ENCODE data around the gene PRSS37.
A peak's percentile ranks its signal among the peaks of the same experiment; 100 is the strongest.

Gene PRSS37

GRCh38 chr7:141841385-141841784, at the start of gene PRSS37:
Gene PRSS37, minus strand, starts transcription at chr7:141841485. Its CDS starts 436 bp downstream, at chr7:141841049.
- Histone ChIP-seq H3K36me3 (ENCODE audit: insufficient read depth, low read length) (no peaks in the 10 kb centered on the region), H2AFZ (ENCODE audit: low read length, unreplicated experiment) (no peak within 1 kb of the TSS)

GRCh38 chr7:141889321-141889720, 48.0 kb upstream of the PRSS37 start:
- no peaks in the 10 kb centered on the region for H3K4me1 ChIP-seq (ENCODE audit: control insufficient read depth, insufficient read depth, low read length, unreplicated experiment)
- H3K36me3 ChIP-seq (ENCODE audit: insufficient read depth, low read length) = no peaks in the 10 kb centered on the region
- H3K4me3 ChIP-seq (ENCODE audit: low read depth, low read length) = no peak overlapping the region
- H3K79me2 ChIP-seq (ENCODE audit: control insufficient read depth, insufficient read depth, low read length, unreplicated experiment) = no peaks in the 10 kb centered on the region
- H3K27me3 ChIP-seq (ENCODE audit: insufficient read depth, low read length) = no peaks in the 10 kb centered on the region
- H3K27ac ChIP-seq (ENCODE audit: low read depth, low read length) = no peak overlapping the region
- no peak overlapping the region for H2AFZ ChIP-seq (ENCODE audit: low read length, unreplicated experiment)

More at GRCh38 chr7:141841385-141841784, at the start of gene PRSS37:
- H3K27ac ChIP-seq (ENCODE audit: low read depth, low read length) = no peak within 1 kb of the TSS
- H3K79me2 ChIP-seq (ENCODE audit: control insufficient read depth, insufficient read depth, low read length, unreplicated experiment) = no peaks in the 10 kb centered on the region
- no peaks in the 10 kb centered on the region for H3K4me1 ChIP-seq (ENCODE audit: control insufficient read depth, insufficient read depth, low read length, unreplicated experiment)
- H3K4me3 ChIP-seq (ENCODE audit: low read depth, low read length) = no peak within 1 kb of the TSS
- H3K27me3 ChIP-seq (ENCODE audit: insufficient read depth, low read length) = no peaks in the 10 kb centered on the region

GRCh38 chr7:141884539-141885225, 43.4 kb upstream of the PRSS37 start:
- H3K4me3 ChIP-seq (ENCODE audit: low read depth, low read length) = no peak overlapping the region
- no peaks in the 10 kb centered on the region for H3K79me2 ChIP-seq (ENCODE audit: control insufficient read depth, insufficient read depth, low read length, unreplicated experiment)

GRCh38 chr7:141880960-141881359, 39.7 kb upstream of the PRSS37 start:
- Histone ChIP-seq H3K27me3 (ENCODE audit: insufficient read depth, low read length) (peaks cover 4% of the 10 kb centered on the region), H3K4me1 (ENCODE audit: control insufficient read depth, insufficient read depth, low read length, unreplicated experiment) (no peaks in the 10 kb centered on the region), H2AFZ (ENCODE audit: low read length, unreplicated experiment) (no peak overlapping the region), H3K36me3 (ENCODE audit: insufficient read depth, low read length) (no peaks in the 10 kb centered on the region), H3K4me3 (ENCODE audit: low read depth, low read length) (no peak overlapping the region), H3K79me2 (ENCODE audit: control insufficient read depth, insufficient read depth, low read length, unreplicated experiment) (no peaks in the 10 kb centered on the region), H3K27ac (ENCODE audit: low read depth, low read length) (no peak overlapping the region)

More at GRCh38 chr7:141884539-141885225, 43.4 kb upstream of the PRSS37 start:
- H3K36me3 ChIP-seq (ENCODE audit: insufficient read depth, low read length) = no peaks in the 10 kb centered on the region
- no peaks in the 10 kb centered on the region for H3K4me1 ChIP-seq (ENCODE audit: control insufficient read depth, insufficient read depth, low read length, unreplicated experiment)
- H2AFZ ChIP-seq (ENCODE audit: low read length, unreplicated experiment) = no peak overlapping the region
- no peaks in the 10 kb centered on the region for H3K27me3 ChIP-seq (ENCODE audit: insufficient read depth, low read length)
- H3K27ac ChIP-seq (ENCODE audit: low read depth, low read length) = no peak overlapping the region

GRCh38 chr7:141877365-141877764, 36.1 kb upstream of the PRSS37 start:
- Histone ChIP-seq H3K36me3 (ENCODE audit: insufficient read depth, low read length) (no peaks in the 10 kb centered on the region), H3K4me1 (ENCODE audit: control insufficient read depth, insufficient read depth, low read length, unreplicated experiment) (no peaks in the 10 kb centered on the region), H3K27me3 (ENCODE audit: insufficient read depth, low read length) (peaks cover 4% of the 10 kb centered on the region), H3K4me3 (ENCODE audit: low read depth, low read length) (no peak overlapping the region), H3K79me2 (ENCODE audit: control insufficient read depth, insufficient read depth, low read length, unreplicated experiment) (no peaks in the 10 kb centered on the region), H2AFZ (ENCODE audit: low read length, unreplicated experiment) (no peak overlapping the region), H3K27ac (ENCODE audit: low read depth, low read length) (no peak overlapping the region)

- Histone ChIP-seq H2AFZ (ENCODE audit: low read length, unreplicated experiment) (no peak overlapping the region), H3K27me3 (ENCODE audit: insufficient read depth, low read length) (peaks cover 4% of the 10 kb centered on the region), H3K4me1 (ENCODE audit: control insufficient read depth, insufficient read depth, low read length, unreplicated experiment) (no peaks in the 10 kb centered on the region), H3K36me3 (ENCODE audit: insufficient read depth, low read length) (no peaks in the 10 kb centered on the region), H3K4me3 (ENCODE audit: low read depth, low read length) (no peak overlapping the region), H3K27ac (ENCODE audit: low read depth, low read length) (no peak overlapping the region), H3K79me2 (ENCODE audit: control insufficient read depth, insufficient read depth, low read length, unreplicated experiment) (no peaks in the 10 kb centered on the region)
Observed at GRCh38 chr7:141876371-141876770, 35.1 kb upstream of the PRSS37 start.

- Histone ChIP-seq H3K4me3 (ENCODE audit: low read depth, low read length) (no peak overlapping the region), H3K27me3 (ENCODE audit: insufficient read depth, low read length) (peaks cover 4% of the 10 kb centered on the region), H3K79me2 (ENCODE audit: control insufficient read depth, insufficient read depth, low read length, unreplicated experiment) (no peaks in the 10 kb centered on the region), H2AFZ (ENCODE audit: low read length, unreplicated experiment) (no peak overlapping the region), H3K4me1 (ENCODE audit: control insufficient read depth, insufficient read depth, low read length, unreplicated experiment) (no peaks in the 10 kb centered on the region), H3K36me3 (ENCODE audit: insufficient read depth, low read length) (no peaks in the 10 kb centered on the region), H3K27ac (ENCODE audit: low read depth, low read length) (no peak overlapping the region)
Observed at GRCh38 chr7:141875453-141875852, 34.2 kb upstream of the PRSS37 start.

GRCh38 chr7:141874787-141875186, 33.5 kb upstream of the PRSS37 start:
- Histone ChIP-seq H3K4me3 (ENCODE audit: low read depth, low read length) (no peak overlapping the region), H3K4me1 (ENCODE audit: control insufficient read depth, insufficient read depth, low read length, unreplicated experiment) (no peaks in the 10 kb centered on the region), H3K36me3 (ENCODE audit: insufficient read depth, low read length) (no peaks in the 10 kb centered on the region), H3K27me3 (ENCODE audit: insufficient read depth, low read length) (peaks cover 4% of the 10 kb centered on the region), H3K79me2 (ENCODE audit: control insufficient read depth, insufficient read depth, low read length, unreplicated experiment) (no peaks in the 10 kb centered on the region), H2AFZ (ENCODE audit: low read length, unreplicated experiment) (no peak overlapping the region), H3K27ac (ENCODE audit: low read depth, low read length) (no peak overlapping the region)

- no peak overlapping the region for H3K4me3 ChIP-seq (ENCODE audit: low read depth, low read length)
- no peaks in the 10 kb centered on the region for H3K4me1 ChIP-seq (ENCODE audit: control insufficient read depth, insufficient read depth, low read length, unreplicated experiment)
- no peaks in the 10 kb centered on the region for H3K79me2 ChIP-seq (ENCODE audit: control insufficient read depth, insufficient read depth, low read length, unreplicated experiment)
- H3K27me3 ChIP-seq (ENCODE audit: insufficient read depth, low read length) = no peaks in the 10 kb centered on the region
- no peak overlapping the region for H2AFZ ChIP-seq (ENCODE audit: low read length, unreplicated experiment)
- no peak overlapping the region for H3K27ac ChIP-seq (ENCODE audit: low read depth, low read length)
- no peaks in the 10 kb centered on the region for H3K36me3 ChIP-seq (ENCODE audit: insufficient read depth, low read length)
Observed at GRCh38 chr7:141872931-141873330, 31.6 kb upstream of the PRSS37 start.

- Histone ChIP-seq H3K4me3 (ENCODE audit: low read depth, low read length) (no peak overlapping the region), H3K27me3 (ENCODE audit: insufficient read depth, low read length) (no peaks in the 10 kb centered on the region), H3K36me3 (ENCODE audit: insufficient read depth, low read length) (no peaks in the 10 kb centered on the region), H3K4me1 (ENCODE audit: control insufficient read depth, insufficient read depth, low read length, unreplicated experiment) (peaks cover 6% of the 10 kb centered on the region), H3K27ac (ENCODE audit: low read depth, low read length) (no peak overlapping the region), H3K79me2 (ENCODE audit: control insufficient read depth, insufficient read depth, low read length, unreplicated experiment) (no peaks in the 10 kb centered on the region), H2AFZ (ENCODE audit: low read length, unreplicated experiment) (no peak overlapping the region)
Observed at GRCh38 chr7:141866974-141867373, 25.7 kb upstream of the PRSS37 start.

GRCh38 chr7:141864765-141865447, 23.6 kb upstream of the PRSS37 start:
- H3K79me2 ChIP-seq (ENCODE audit: control insufficient read depth, insufficient read depth, low read length, unreplicated experiment) = no peaks in the 10 kb centered on the region
- no peaks in the 10 kb centered on the region for H3K36me3 ChIP-seq (ENCODE audit: insufficient read depth, low read length)
- no peak overlapping the region for H2AFZ ChIP-seq (ENCODE audit: low read length, unreplicated experiment)
- peaks cover 6% of the 10 kb centered on the region for H3K4me1 ChIP-seq (ENCODE audit: control insufficient read depth, insufficient read depth, low read length, unreplicated experiment)
- 0 out of 2 replicates have a peak overlapping the region, but pooled peaks have one; percentile 16 for H3K27ac ChIP-seq (ENCODE audit: low read depth, low read length)
- no peak overlapping the region for H3K4me3 ChIP-seq (ENCODE audit: low read depth, low read length)
- H3K27me3 ChIP-seq (ENCODE audit: insufficient read depth, low read length) = 0 out of 2 replicates have a peak, but pooled peaks cover 4% of the 10 kb centered on the region

Data from ACC112 (cell line).